GM18868 (cell line): ENCODE measurements around the gene NMBR.
"Not testable (repeated sequence)": the region's sequence is repeated elsewhere in the genome, so short reads cannot be mapped to it uniquely, and the experiment has no call there.

Experiments
- ATAC-seq: cut with Tn5 transposase; IDR thresholded peaks from one replicate; pipeline ENCODE4 v1.9.1; 2021; ENCODE audit warnings: mild to moderate bottlenecking, moderate library complexity; ENCODE audit not compliant: unreplicated experiment

The NMBR gene

DNA sequence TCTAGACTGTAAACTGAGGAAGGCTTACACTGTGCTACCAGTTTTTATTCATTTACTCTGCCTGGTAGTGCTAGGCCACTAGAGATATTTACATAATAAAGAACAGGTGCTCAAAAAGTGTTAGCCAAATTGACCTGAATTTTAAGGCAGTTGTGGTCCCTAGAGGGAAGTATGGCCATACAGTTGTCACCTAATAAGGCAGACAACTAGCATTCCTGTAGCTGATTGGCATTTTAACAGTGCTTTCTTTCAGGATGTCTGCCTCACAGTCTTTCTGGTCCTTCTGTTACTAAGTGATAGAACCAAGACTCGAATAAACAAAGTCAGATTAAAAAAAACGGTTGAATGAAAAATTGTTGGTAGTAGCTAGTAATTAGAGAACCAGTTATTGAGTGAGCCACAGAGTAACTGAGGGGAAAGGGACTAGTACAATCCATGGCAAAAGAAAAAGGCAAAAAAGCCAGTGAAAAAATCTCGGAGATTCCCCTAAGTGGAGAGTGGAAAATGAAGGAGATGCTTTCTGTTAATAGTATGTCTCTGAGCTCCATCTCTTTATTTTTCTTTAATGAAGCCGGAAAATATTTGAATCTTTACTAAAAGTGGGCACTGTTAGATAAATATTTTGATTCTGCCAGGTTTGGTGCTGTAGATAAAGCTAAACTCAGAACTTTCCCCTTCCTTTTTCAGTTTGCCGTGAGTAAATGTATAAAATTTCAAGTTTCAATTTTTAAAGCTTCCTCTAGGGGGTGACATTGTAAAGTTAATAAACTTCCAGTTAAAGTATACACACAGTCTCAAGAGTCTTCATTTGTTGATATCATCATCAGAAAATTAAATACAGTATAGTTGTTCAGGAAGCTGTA is 9.2 kb upstream of the NMBR start:
- ATAC-seq: peak; percentile 58

GRCh38 chr6:142155091-142155490 is 8.2 kb upstream of the NMBR start:
- no peak for ATAC-seq

GRCh38 chr6:142154336-142154735 is 7.4 kb upstream of the NMBR start:
- no peak for ATAC-seq

DNA sequence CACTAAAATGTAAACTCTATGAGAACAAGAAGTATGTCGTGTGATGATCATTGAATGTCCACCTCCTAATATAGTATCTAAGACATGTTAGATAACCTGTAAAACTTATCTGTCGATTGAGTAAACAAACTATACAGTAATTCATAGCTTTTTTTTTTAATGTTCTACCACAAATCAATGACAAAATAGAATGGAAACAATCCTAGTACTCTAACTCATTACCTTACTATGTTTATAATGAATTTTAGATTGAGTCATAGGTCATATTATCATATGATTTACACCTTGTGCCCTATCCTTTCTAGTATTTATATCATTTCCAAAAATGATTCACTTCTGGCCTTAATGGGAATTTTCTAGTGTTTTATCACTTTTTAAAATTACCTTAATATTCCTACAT is 6.3 kb upstream of the NMBR start:
- ATAC-seq: no peak

DNA sequence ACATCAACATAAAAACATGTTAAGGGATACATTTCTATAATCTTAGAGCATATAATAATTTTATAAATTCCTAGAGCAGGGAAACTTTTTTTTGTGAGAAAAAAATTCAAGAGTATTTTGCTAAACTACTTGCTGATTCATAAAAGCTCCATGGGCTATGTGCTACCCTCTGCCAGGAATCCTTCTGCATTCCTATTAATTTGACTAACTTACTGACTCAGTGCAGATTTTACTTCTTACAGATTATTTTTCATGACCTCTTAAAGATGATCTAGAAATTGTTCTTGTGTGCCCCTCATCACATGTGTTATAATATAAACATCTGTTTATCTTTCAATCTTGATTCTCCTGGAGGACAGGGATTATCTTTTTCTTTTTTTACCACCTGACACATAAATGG is 5.8 kb upstream of the NMBR start:
- no peak for ATAC-seq

- not testable (repeated sequence) for ATAC-seq
Measured at GRCh38 chr6:142141531-142141930, 5.4 kb downstream of the NMBR start.

GRCh38 chr6:142138876-142139275 is 8.0 kb downstream of the NMBR start:
- ATAC-seq: no peak

DNA sequence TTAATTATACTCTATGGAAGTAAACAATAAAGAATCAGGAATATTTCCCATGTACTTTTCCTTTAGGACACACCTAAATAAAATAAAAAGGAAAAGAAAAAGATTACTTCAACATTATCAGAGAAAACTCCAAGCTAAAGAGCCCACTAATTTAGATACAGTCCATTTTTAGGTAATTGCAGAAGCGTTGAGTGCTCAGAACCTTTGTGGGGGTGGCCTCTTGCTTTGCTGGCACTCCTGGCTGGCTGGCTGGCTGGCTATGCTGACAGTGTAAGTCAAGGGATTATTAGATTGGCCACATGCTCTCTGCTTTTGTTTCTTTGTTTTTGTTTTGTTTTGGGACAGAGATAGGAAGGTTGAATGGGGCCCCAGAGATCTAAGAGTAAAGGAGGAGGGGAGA is 14.3 kb downstream of the NMBR start, which contains the start of gene GJE1:
TSS of gene GJE1 (plus strand) at position 301 of the 400 bp plus-strand sequence. CDS start 234 bp downstream, outside the sequence.
- ATAC-seq: no peak

- ATAC-seq: no peak
Measured at GRCh38 chr6:142130814-142131213, 16.1 kb downstream of the NMBR start.

DNA sequence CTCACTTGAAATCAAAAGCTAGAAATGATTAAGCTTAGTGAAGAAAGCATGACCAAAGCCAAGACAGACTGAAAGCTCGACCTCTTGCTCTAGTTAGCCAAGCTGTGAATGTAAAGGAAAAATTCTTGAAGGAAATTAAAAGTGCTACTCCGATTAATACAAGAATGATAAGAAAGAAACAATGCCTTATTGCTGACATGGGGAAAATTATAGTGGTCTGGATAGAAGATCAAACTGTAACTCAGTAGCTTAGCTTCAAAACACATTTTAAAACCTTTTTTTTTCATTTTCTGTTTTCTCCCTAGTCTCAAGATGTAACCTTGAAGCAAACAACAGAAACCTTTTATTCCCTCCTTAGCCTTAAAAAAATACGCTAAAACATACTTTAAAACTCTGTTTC is 25.6 kb downstream of the NMBR start:
- ATAC-seq: no peak

- ATAC-seq: no peak
Measured at GRCh38 chr6:142118925-142119324, 28.0 kb downstream of the NMBR start.

DNA sequence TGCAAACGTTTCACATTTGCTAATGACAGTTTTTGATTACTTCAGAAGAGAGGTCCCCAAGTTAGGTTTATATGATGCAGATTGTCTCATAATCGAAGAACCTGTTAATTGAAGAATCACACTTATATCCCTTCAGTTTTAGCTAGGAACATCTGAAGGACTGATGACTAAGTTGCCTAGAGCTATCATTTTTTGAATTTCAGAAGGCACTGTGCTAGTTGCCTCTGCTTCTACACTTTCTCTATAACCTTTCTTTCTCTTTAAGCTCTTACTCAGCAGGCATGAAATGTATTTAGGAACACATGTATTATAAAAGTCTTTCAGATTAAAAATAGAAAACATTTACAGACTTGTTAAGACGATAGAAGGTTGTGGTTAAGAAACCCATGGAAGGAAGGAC is 28.6 kb downstream of the NMBR start:
- ATAC-seq: no peak

DNA sequence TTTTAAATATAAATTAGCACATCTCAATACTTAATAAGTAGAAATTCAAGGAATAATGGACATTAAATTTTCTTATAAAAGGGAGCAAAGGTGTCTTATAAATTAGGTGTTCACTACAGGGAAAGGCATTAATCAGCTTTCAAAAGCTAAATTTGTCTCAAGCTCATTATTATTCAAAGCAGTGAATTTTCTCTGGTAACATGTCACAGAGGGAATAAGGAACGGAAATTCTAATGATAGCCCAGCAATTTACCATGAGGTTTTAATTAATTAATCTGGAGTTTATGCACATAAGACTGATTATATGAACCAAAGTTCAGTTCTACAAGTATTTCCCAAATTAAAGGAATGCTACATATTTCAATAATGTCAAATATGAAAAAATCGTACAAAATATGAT is 29.6 kb downstream of the NMBR start:
- ATAC-seq: no peak

DNA sequence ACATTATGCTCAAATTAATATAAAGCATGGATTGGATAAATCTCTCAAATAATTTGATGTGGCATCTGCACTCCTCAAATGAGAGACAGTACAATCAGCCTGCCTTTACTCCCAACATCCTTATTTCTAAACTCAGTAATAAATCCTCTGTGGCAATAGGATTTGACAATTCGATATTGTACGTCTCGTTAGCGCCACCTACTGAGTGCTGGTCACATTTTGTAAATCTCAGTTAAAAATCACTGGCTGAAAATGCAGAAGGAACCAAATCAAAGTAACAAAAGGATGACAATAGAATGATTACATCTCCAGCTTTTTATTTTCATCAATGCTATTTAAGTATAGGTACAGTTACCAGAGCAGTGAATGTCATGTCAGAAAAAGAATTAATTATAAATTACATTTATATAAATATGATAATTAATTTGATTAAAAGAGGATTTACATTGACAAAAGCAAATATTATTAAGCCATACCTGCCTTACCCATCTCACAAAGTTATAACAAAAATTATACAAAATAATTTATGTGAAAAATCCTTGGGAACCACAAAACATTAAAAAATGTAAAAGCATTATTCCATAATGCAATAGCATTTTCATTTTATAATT is 34.4 kb downstream of the NMBR start:
- peak; percentile 68 for ATAC-seq

GRCh38 chr6:142110820-142111219 is 36.1 kb downstream of the NMBR start:
- not testable (repeated sequence) for ATAC-seq

- ATAC-seq: not testable (repeated sequence)
Measured at GRCh38 chr6:142104820-142105219, 42.1 kb downstream of the NMBR start.

GRCh38 chr6:142088858-142089216 is 58.1 kb downstream of the NMBR start:
- no peak for ATAC-seq

DNA sequence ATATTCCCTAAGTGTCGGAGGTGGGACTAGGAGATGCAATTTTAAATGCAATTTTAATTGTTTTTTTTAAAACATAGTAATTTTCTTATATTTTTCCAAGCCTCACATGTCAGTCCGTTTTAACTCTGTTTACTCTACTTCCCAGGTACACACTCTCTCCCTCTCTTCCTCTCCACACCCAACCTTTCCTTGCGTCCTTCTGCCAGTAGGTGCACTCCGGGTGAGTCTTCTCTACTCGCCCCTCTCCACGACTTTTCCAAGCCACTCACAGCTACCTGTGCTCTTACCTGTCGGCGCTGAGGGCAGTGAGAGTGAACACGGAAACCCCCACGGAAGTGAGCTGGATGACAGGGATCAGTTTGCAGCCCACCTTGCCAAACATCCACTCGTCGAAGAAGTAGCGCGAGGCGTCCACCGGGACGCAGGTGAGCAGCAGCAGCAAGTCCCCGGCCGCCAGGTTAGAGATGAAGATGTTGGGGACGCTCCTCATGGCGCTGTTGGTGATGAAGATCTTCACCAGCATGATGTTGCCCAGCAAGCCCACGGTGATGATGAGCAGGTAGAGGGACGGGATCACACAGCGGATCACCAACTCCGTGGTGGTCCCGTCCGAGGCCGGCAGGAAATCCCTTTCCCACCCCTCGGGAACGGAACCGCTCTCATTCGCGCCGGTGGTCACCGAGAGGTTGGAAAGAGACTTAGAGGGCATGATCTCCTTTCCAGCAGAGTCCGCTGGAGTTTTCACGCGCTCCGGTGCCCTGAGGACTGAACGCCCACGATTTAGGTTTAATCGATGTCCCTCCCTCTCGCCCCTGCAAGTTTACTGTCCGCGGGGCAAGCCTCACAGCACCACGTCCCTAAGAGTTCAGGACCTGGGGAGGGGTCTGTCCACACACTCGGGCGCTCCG is 58.7 kb downstream of the NMBR start:
- ATAC-seq: no peak

DNA sequence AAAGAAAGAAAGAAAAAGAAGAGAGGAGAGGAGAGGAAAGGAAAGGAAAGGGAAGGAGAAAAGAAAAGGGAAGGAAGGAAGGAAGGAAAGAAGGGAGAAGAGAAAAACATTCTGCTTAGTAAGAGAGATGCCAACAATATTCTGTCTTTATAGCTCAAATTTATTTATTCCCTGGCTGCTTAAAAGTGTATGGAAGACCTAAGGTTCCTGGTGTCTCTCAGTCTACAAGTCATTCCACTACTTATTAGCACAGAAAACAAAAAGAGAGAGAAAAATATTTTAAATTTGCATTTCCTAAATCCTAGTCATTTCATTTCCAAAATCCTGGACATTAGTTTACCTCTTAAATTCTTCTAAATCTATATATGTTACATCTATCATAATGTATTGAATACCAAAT is 67.8 kb downstream of the NMBR start:
- ATAC-seq: no peak

DNA sequence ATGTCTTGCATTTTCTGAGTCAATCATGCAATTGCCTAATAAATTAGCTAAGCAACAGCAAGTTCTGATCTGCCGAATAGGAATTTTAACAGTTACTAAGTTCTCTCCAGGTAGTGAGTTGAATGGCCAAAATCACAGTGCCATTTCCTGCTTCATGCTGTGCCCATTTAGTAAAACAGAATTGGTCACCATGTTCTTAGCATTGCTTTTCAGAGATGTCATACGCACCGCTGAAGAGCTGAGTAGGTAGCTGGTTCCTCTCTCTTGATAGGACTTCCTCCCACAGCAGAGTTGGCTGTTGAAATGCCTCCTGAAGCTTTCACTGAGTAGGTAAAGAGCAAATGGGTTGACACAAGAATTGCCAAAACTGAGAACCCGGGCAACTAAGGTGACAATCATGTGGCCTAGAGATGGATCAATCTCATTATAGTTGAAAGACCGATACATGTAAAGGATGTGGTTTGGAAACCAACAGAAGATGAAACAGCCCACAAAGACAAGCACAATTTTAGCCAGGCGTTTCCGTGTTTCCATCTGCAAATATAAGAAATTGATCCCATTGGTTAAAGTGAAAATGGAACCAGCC is 71.3 kb downstream of the NMBR start:
- ATAC-seq: no peak

DNA sequence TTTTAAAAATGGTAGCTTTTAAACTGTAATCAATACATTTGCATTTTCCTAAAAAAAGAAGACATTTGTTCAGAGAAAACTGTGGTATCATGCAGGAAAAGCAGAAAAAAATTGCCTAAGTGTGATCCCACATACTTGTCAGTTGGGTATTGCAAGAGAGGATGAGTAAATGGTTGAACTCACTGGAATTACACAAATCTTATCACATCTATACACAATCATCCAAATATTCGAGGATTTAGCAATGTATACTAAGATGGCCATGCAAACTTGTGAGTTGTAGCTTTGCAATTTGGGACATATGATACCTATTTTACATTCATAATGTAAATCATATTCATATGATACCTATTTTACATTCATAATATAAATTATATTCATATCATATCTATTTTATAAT is 72.4 kb downstream of the NMBR start:
- ATAC-seq: no peak
